ENCODE results near the gene ZNF41. TPM values are rescaled to one million over a fixed set of nuclear protein-coding genes. Genes with fewer than 3 reads are reported as not detected.
A peak's percentile ranks its signal among the peaks of the same experiment; 100 is the strongest.
"Not testable (repeated sequence)": the region's sequence is repeated elsewhere in the genome, so short reads cannot be mapped to it uniquely, and the experiment has no call there.

The ZNF41 gene
- total RNA-seq (2014; rRNA removed; shearing (Covaris generic)) = 4.2 and 11.8 TPM in 2 replicates

- DNase-seq (ENCODE audit: low spot score) = peak; percentile 85
Observed at GRCh38 chrX:47482512-47483305, at the start of gene ZNF41. Gene ZNF41 (minus strand): TSS chrX:47483222. CDS start chrX:47467481, 15,741 bp downstream.

GRCh38 chrX:47530049-47530448 lies 47.0 kb upstream of the ZNF41 start:
- no peak for DNase-seq (ENCODE audit: low spot score)

GRCh38 chrX:47529548-47529947 lies 46.5 kb upstream of the ZNF41 start:
- DNase-seq (ENCODE audit: low spot score) = no peak

GRCh38 chrX:47523713-47524166 lies 40.7 kb upstream of the ZNF41 start:
- DNase-seq (ENCODE audit: low spot score) = no peak

GRCh38 chrX:47523297-47523696 lies 40.3 kb upstream of the ZNF41 start:
- DNase-seq (ENCODE audit: low spot score) = peak; percentile 72

- DNase-seq (ENCODE audit: low spot score) = no peak
Observed at GRCh38 chrX:47518144-47518543, 35.1 kb upstream of the ZNF41 start.

GRCh38 chrX:47515941-47516665 lies 33.1 kb upstream of the ZNF41 start:
- DNase-seq (ENCODE audit: low spot score) = no peak

- no peak for DNase-seq (ENCODE audit: low spot score)
Observed at GRCh38 chrX:47514533-47515235, 31.7 kb upstream of the ZNF41 start.

GRCh38 chrX:47513034-47513965 lies 30.3 kb upstream of the ZNF41 start:
- DNase-seq (ENCODE audit: low spot score) = not testable (repeated sequence)

- not testable (repeated sequence) for DNase-seq (ENCODE audit: low spot score)
Observed at GRCh38 chrX:47512383-47512782, 29.4 kb upstream of the ZNF41 start.

- DNase-seq (ENCODE audit: low spot score) = no peak
Observed at GRCh38 chrX:47507153-47507867, 24.3 kb upstream of the ZNF41 start.

GRCh38 chrX:47503151-47503550 lies 20.1 kb upstream of the ZNF41 start:
- no peak for DNase-seq (ENCODE audit: low spot score)

- no peak for DNase-seq (ENCODE audit: low spot score)
Observed at GRCh38 chrX:47502316-47503125, 19.5 kb upstream of the ZNF41 start.

GRCh38 chrX:47501226-47502074 lies 18.4 kb upstream of the ZNF41 start:
- no peak for DNase-seq (ENCODE audit: low spot score)

GRCh38 chrX:47500554-47500953 lies 17.5 kb upstream of the ZNF41 start:
- no peak for DNase-seq (ENCODE audit: low spot score)

GRCh38 chrX:47499293-47499692 lies 16.3 kb upstream of the ZNF41 start:
- DNase-seq (ENCODE audit: low spot score) = no peak

GRCh38 chrX:47498411-47498810 lies 15.4 kb upstream of the ZNF41 start:
- no peak for DNase-seq (ENCODE audit: low spot score)

GRCh38 chrX:47497271-47497888 lies 14.4 kb upstream of the ZNF41 start:
- no peak for DNase-seq (ENCODE audit: low spot score)

Measured in HT-29 (cell line).